SK-N-SH (cell line): Measurements from ENCODE around the gene CHDH. TPM values are rescaled to one million over a fixed set of nuclear protein-coding genes. Genes with fewer than 3 reads are reported as not detected.

Experiments
- CTCF ChIA-PET: fragments of 300-600, 350-600 bp; formaldehyde crosslinking; extraction: SDS; loops from one replicate; lab custom pipeline; 2021; lab: Yijun Ruan, JAX
- POLR2A ChIA-PET: fragments of 350-600 bp; sonication (Branson Sonifier 250); formaldehyde crosslinking; extraction: SDS; loops from one replicate; lab custom pipeline; 2020; ENCODE audit warnings: antibody characterized with exemption, inconsistent platforms; lab: Yijun Ruan, JAX
- DNase-seq: peaks from one replicate; pipeline ENCODE4 v3.0.0; 2012
- H2AFZ ChIP-seq: fragments of 200-600 bp; sonication (generic); 2 replicates; pipeline ENCODE4 v1.8.1; 2016; ENCODE audit warnings: antibody characterized with exemption, mild to moderate bottlenecking, low read depth
- H3F3A ChIP-seq: fragments of 200-600 bp; sonication (generic); replicated peaks from 2 replicates; pipeline ENCODE3; 2016; ENCODE audit warnings: antibody characterized with exemption, mild to moderate bottlenecking; ENCODE audit not compliant: insufficient read depth
- H3K27ac ChIP-seq, 2 experiments: fragments of 200-500 bp in 1 of 2; fragments of 200-600 bp in 1 of 2; sonication (Bioruptor generic) in 1 of 2; sonication (generic), shearing (Covaris generic) in 1 of 2; 2 replicates each; pipeline versions ENCODE4 v1.5.1 to v1.6.1; 2014 to 2016; ENCODE audit warnings: low read depth in 2 of 2, inconsistent platforms in 1 of 2, low read length in 1 of 2, mild to moderate bottlenecking in 1 of 2, mixed read lengths in 1 of 2
- H3K27me3 ChIP-seq: fragments of 200-600 bp; sonication (generic), shearing (Covaris generic); 2 replicates; pipeline ENCODE4 v1.6.1; 2016; ENCODE audit warnings: mixed run types; ENCODE audit not compliant: insufficient read depth
- H3K36me3 ChIP-seq, 2 experiments: fragments of 200-500 bp in 1 of 2; fragments of 200-600 bp in 1 of 2; sonication (Bioruptor generic) in 1 of 2; sonication (generic) in 1 of 2; replicated peaks in 1 of 2; 2 replicates each; pipeline versions ENCODE3 to v1.5.1; 2014 to 2016; ENCODE audit warnings: low read length in 1 of 2, mild to moderate bottlenecking in 1 of 2; ENCODE audit not compliant: insufficient read depth in 2 of 2, control insufficient read depth in 1 of 2
- H3K4me1 ChIP-seq, 2 experiments: fragments of 200-500 bp in 1 of 2; fragments of 200-600 bp in 1 of 2; sonication (Bioruptor generic) in 1 of 2; sonication (generic), shearing (Covaris generic) in 1 of 2; 2 replicates each; pipeline versions ENCODE4 v1.5.1 to v1.6.1; 2014 to 2016; ENCODE audit warnings: low read depth in 1 of 2, low read length in 1 of 2, mixed run types in 1 of 2; ENCODE audit not compliant: insufficient read depth in 2 of 2, control insufficient read depth in 1 of 2
- H3K4me2 ChIP-seq: fragments of 200-600 bp; sonication (generic), shearing (Covaris generic); 2 replicates; pipeline ENCODE4 v1.6.1; 2017; ENCODE audit warnings: mixed run types
- H3K4me3 ChIP-seq, 2 experiments: fragments of 200-500 bp in 1 of 2; fragments of 200-600 bp in 1 of 2; sonication (Bioruptor generic) in 1 of 2; sonication (generic), shearing (Covaris generic) in 1 of 2; 2 replicates each; pipeline versions ENCODE4 v1.5.1 to v1.8.1; 2014 to 2016; ENCODE audit warnings: low read depth in 2 of 2, inconsistent platforms in 1 of 2, low read length in 1 of 2, mild to moderate bottlenecking in 1 of 2, mixed read lengths in 1 of 2, moderate library complexity in 1 of 2
- H3K79me2 ChIP-seq: fragments of 200-600 bp; sonication (generic); 2 replicates; pipeline ENCODE4 v1.8.1; 2017; ENCODE audit warnings: mild to moderate bottlenecking; ENCODE audit not compliant: insufficient read depth
- H3K9ac ChIP-seq: fragments of 200-600 bp; sonication (generic); 2 replicates; pipeline ENCODE4 v1.6.1; 2017; ENCODE audit warnings: mixed run types
- H3K9me2 ChIP-seq: fragments of 200-600 bp; sonication (generic); 2 replicates; pipeline ENCODE4 v1.6.1; 2017; ENCODE audit warnings: mixed run types
- H3K9me3 ChIP-seq: fragments of 200-600 bp; sonication (generic); 2 replicates; pipeline ENCODE4 v1.6.1; 2017; ENCODE audit warnings: mixed run types, mild to moderate bottlenecking, moderate library complexity
- H4K20me1 ChIP-seq: fragments of 200-600 bp; sonication (generic); 2 replicates; pipeline ENCODE4 v1.6.1; 2017; ENCODE audit warnings: mild to moderate bottlenecking, mixed run types; ENCODE audit not compliant: insufficient read depth
- GABPA ChIP-seq: IDR thresholded peaks from 2 replicates; pipeline ENCODE4 v1.4.0; 2012; ENCODE audit warnings: low read depth, mild to moderate bottlenecking
- MEF2A ChIP-seq: IDR thresholded peaks from 2 replicates; pipeline ENCODE4 v1.4.0; 2012; ENCODE audit warnings: low read depth, borderline replicate concordance
- NFIC ChIP-seq: IDR thresholded peaks from 2 replicates; pipeline ENCODE4 v1.4.0; 2012; ENCODE audit warnings: borderline replicate concordance
- RCOR1 ChIP-seq: fragments of 150-350 bp; IDR thresholded peaks from 2 replicates; pipeline ENCODE4 v1.6.1; 2017; ENCODE audit warnings: antibody characterized with exemption, low read length
- REST ChIP-seq: IDR thresholded peaks from 2 replicates; pipeline ENCODE4 v1.6.1; 2012; ENCODE audit warnings: mild to moderate bottlenecking, low read depth, low read length, moderate library complexity
- RFX5 ChIP-seq: IDR thresholded peaks from 2 replicates; pipeline ENCODE4 v1.6.1; 2012; ENCODE audit warnings: mild to moderate bottlenecking, improper control_type of control experiment, low read length
- RXRA ChIP-seq: IDR thresholded peaks from 2 replicates; pipeline ENCODE4 v1.4.0; 2012; ENCODE audit warnings: low read depth, mild to moderate bottlenecking, borderline replicate concordance
- SIN3A ChIP-seq: IDR thresholded peaks from 2 replicates; pipeline ENCODE4 v1.6.1; 2012; ENCODE audit warnings: low read depth, mild to moderate bottlenecking, low read length, moderate library complexity, borderline replicate concordance
- TEAD4 ChIP-seq: IDR thresholded peaks from 2 replicates; pipeline ENCODE4 v1.4.0; 2012; ENCODE audit warnings: mild to moderate bottlenecking, borderline replicate concordance; ENCODE audit not compliant: insufficient read depth
- ZBTB33 ChIP-seq: IDR thresholded peaks from 2 replicates; pipeline ENCODE4 v1.4.0; 2012; ENCODE audit warnings: low read depth, borderline replicate concordance
- WGBS: methylation state at CpG from one replicate; pipeline ENCODE4 v1.1.6; 2017; ENCODE audit warnings: low lambda C conversion rate; 5-methylcytosine and 5-hydroxymethylcytosine counted together
- polyA plus RNA-seq, 3 experiments: library from polyadenylated mRNA; depleted of rRNA; stranded (reverse); fragments of >200 nt; gene quantifications; 2 replicates each; pipeline ENCODE4 v1.2.3, GENCODE V29; 2012
- TF ChIP-seq, protein P1 (sequence below): IDR thresholded peaks from 2 replicates; pipeline ENCODE4 v1.4.0; 2012; ENCODE audit warnings: low read depth

CHDH gene
- polyA plus RNA-seq, 1 of the 3 experiments (the other 2 are of a cell fraction): 0.33 TPM

DNA sequence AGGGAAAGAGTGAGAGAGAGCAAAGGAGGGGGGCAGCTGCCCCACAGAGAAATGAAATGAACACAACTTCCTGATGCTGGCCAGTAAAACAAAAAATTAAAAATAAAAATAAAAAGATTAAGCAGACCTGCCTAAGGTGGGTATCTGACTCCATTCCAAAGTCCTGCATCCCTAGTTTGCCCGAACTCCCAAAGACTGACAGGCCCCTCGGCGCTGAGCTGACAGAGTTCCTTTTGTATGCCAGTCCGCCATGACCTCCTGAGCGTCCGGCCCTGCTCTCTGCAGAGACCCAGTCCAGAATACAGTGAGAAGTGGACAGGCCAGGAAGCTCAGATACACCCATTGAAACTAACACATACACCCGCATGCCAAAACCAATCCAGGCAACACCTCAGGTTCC lies 54.9 kb downstream of the CHDH start:
- WGBS: 79% methylated on average over 6 of the region's 7 CpGs
- H3K36me3 ChIP-seq: no peaks in the 10 kb centered on the region

More for the DNA sequence above, 54.9 kb downstream of the CHDH start:
- peaks cover 0 to 15% of the 10 kb centered on the region in 2 experiments; a peak in 2 of 4 replicates for H3K4me1 ChIP-seq
- no peaks in the 10 kb centered on the region for H3K9me2 ChIP-seq
- no peaks in the 10 kb centered on the region for H4K20me1 ChIP-seq
- CTCF ChIA-PET: no interaction called here
- no peak overlapping the region for H3K4me3 ChIP-seq
- H3K27ac ChIP-seq: no peak overlapping the region
- POLR2A ChIA-PET: no interaction called here
- H3K79me2 ChIP-seq: no peaks in the 10 kb centered on the region
- no peaks in the 10 kb centered on the region for H3F3A ChIP-seq
- no peak overlapping the region for H3K9ac ChIP-seq
- H2AFZ ChIP-seq: no peak overlapping the region
- H3K4me2 ChIP-seq: no peak overlapping the region
- H3K9me3 ChIP-seq: no peaks in the 10 kb centered on the region
- H3K27me3 ChIP-seq: no peaks in the 10 kb centered on the region
- DNase-seq: no peak
- TF ChIP-seq SIN3A: no peak
- no peak for TF ChIP-seq TEAD4
- TF ChIP-seq REST: no peak
- TF ChIP-seq, protein P1, sequence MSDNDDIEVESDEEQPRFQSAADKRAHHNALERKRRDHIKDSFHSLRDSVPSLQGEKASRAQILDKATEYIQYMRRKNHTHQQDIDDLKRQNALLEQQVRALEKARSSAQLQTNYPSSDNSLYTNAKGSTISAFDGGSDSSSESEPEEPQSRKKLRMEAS: no peak
- TF ChIP-seq RXRA: no peak
- TF ChIP-seq GABPA: no peak
- TF ChIP-seq NFIC: no peak
- TF ChIP-seq RFX5: no peak
- TF ChIP-seq MEF2A: no peak
- TF ChIP-seq ZBTB33: no peak
- TF ChIP-seq RCOR1: no peak
